SJCRH30 (cell line): ENCODE measurements around the gene TAX1BP1. TPM values are rescaled to one million over a fixed set of nuclear protein-coding genes. Genes with fewer than 3 reads are reported as not detected.

Source experiments
- total RNA-seq: library from RNA; depleted of rRNA; stranded (reverse); fragments of >200 nt; shearing (Covaris generic); gene quantifications from 2 replicates; pipeline ENCODE4 v1.2.3, GENCODE V29; 2014; rRNA removed

Gene TAX1BP1
- total RNA-seq, 1 experiment from 2014 or later = 93.3 TPM

Other genes with a start within 250 kb of the TAX1BP1 start
- gene HIBADH, start 77.3 kb upstream of the TAX1BP1 start, total RNA-seq = 37.8 and 41.6 TPM in 2 replicates